Cardiac muscle cell (in vitro differentiated cells and primary cell): Measurements from ENCODE around the gene PARVB. TPM values are rescaled to one million over a fixed set of nuclear protein-coding genes. Genes with fewer than 3 reads are reported as not detected.

ENCODE experiments used
- DNase-seq, 2 donors: peaks; one replicate each; pipeline versions ENCODE4 v3.0.0 to v3.0.0-alpha.2; 2010 to 2017; ENCODE audit warnings: low read depth in 1 of 2, low spot score in 1 of 2
- H3K27ac ChIP-seq: fragments of 200-600 bp; sonication (generic); 2 replicates; pipeline ENCODE4 v1.5.1; 2016
- H3K27me3 ChIP-seq: fragments of 200-600 bp; sonication (generic); 2 replicates; pipeline ENCODE4 v1.6.0; 2016; ENCODE audit warnings: control low read depth
- H3K36me3 ChIP-seq: fragments of 200-600 bp; sonication (generic); 2 replicates; pipeline ENCODE4 v1.5.1; 2016; ENCODE audit warnings: control low read depth
- H3K4me1 ChIP-seq: fragments of 200-600 bp; sonication (generic); 2 replicates; pipeline ENCODE4 v1.8.1; 2017; ENCODE audit warnings: low read depth, mild to moderate bottlenecking, mixed run types
- H3K4me3 ChIP-seq: fragments of 200-600 bp; sonication (generic); 2 replicates; pipeline ENCODE4 v1.5.1; 2016; ENCODE audit warnings: mild to moderate bottlenecking
- H3K9me3 ChIP-seq: fragments of 200-600 bp; sonication (generic); 2 replicates; pipeline ENCODE4 v1.5.1; 2017; ENCODE audit warnings: low read depth, mild to moderate bottlenecking, control low read depth
- polyA plus RNA-seq: library from polyadenylated mRNA; unstranded; fragments of >200 nt; fragmentation: Nextera tagmentation; extraction: Ambion mirVana; gene quantifications from 2 replicates; pipeline ENCODE4 v1.2.1, GENCODE V29; 2016
- total RNA-seq: library from RNA; depleted of rRNA; stranded (reverse); fragments of >200 nt; gene quantifications from 2 replicates; pipeline ENCODE4 v1.2.3, GENCODE V29; 2016
- TF ChIP-seq, protein P1 (sequence below): IDR thresholded peaks from 2 replicates; pipeline ENCODE4 v1.5.1; 2012; ENCODE audit warnings: low read depth, mild to moderate bottlenecking, low read length

Gene PARVB
- total and polyA plus RNA-seq, 2 experiments from 2014 or later: 30.6 to 46.0 TPM

GRCh38 chr22:44175676-44176075 is 151.6 kb downstream of the PARVB start:
- TF ChIP-seq, protein P1, sequence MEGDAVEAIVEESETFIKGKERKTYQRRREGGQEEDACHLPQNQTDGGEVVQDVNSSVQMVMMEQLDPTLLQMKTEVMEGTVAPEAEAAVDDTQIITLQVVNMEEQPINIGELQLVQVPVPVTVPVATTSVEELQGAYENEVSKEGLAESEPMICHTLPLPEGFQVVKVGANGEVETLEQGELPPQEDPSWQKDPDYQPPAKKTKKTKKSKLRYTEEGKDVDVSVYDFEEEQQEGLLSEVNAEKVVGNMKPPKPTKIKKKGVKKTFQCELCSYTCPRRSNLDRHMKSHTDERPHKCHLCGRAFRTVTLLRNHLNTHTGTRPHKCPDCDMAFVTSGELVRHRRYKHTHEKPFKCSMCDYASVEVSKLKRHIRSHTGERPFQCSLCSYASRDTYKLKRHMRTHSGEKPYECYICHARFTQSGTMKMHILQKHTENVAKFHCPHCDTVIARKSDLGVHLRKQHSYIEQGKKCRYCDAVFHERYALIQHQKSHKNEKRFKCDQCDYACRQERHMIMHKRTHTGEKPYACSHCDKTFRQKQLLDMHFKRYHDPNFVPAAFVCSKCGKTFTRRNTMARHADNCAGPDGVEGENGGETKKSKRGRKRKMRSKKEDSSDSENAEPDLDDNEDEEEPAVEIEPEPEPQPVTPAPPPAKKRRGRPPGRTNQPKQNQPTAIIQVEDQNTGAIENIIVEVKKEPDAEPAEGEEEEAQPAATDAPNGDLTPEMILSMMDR: no peak
- H3K4me3 ChIP-seq: no peak overlapping the region
- no peaks in the 10 kb centered on the region for H3K27me3 ChIP-seq
- DNase-seq: no peak
- H3K9me3 ChIP-seq: no peaks in the 10 kb centered on the region
- no peaks in the 10 kb centered on the region for H3K36me3 ChIP-seq
- no peak overlapping the region for H3K27ac ChIP-seq
- no peaks in the 10 kb centered on the region for H3K4me1 ChIP-seq

- Histone ChIP-seq H3K9me3 (no peaks in the 10 kb centered on the region), H3K27ac (no peak overlapping the region), H3K4me3 (no peak overlapping the region), H3K36me3 (no peaks in the 10 kb centered on the region), H3K27me3 (no peaks in the 10 kb centered on the region), H3K4me1 (no peaks in the 10 kb centered on the region)
- TF ChIP-seq, protein P1: no peak
- DNase-seq: no peak
These were observed 155.3 kb downstream of the PARVB start for GRCh38 chr22:44179196-44179988.

DNA sequence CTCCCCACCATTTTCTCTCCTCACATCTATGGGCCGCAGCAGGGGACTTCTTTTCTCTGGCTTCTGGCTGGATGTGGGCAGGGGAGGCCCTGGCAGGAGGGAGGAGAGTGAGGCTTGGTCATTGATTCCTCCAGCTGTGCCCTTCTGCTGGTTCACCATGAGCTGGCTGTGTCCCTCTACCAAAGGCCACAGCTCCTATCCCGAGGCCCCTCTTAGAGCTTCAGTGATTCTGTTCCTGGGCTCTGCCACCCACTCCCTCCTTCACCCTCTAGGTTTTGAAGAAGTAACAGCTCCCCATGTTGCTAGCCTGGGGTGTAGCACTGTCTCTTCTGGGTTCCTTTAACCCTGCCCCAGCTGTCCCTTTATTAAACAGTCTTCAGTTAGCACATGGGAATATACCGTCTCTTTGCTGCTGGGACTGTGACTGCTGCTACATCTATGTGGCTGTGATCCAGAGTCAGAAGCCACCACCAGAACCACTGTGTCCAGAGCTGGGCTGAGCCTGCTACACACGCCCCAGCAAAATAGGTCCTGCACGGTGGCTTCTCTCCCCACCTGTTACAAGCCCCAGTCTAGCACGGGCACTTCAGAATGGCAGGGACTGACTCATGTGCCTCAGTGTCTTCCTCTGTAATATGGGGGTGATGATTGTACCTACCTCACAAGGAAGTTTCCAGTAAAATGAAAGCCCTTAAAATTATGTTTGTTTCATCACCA is 156.0 kb downstream of the PARVB start:
- no peak overlapping the region for H3K4me3 ChIP-seq
- no peak for DNase-seq
- no peaks in the 10 kb centered on the region for H3K27me3 ChIP-seq
- H3K4me1 ChIP-seq: no peaks in the 10 kb centered on the region
- TF ChIP-seq, protein P1: no peak
- H3K27ac ChIP-seq: no peak overlapping the region
- no peaks in the 10 kb centered on the region for H3K36me3 ChIP-seq
- H3K9me3 ChIP-seq: no peaks in the 10 kb centered on the region

GRCh38 chr22:44180706-44181032 is 156.6 kb downstream of the PARVB start, which contains the start of gene PARVG:
Gene PARVG (plus strand): TSS chr22:44180925. CDS start chr22:44183330, 2,405 bp downstream.
- Histone ChIP-seq H3K4me3 (no peak within 1 kb of the TSS), H3K27ac (no peak within 1 kb of the TSS), H3K27me3 (no peaks in the 10 kb centered on the region), H3K36me3 (no peaks in the 10 kb centered on the region), H3K9me3 (no peaks in the 10 kb centered on the region), H3K4me1 (no peaks in the 10 kb centered on the region)
- TF ChIP-seq, protein P1: no peak
- DNase-seq: peak in 1 of 2 donors; percentile 32

- H3K4me1 ChIP-seq: no peaks in the 10 kb centered on the region
- H3K27me3 ChIP-seq: no peaks in the 10 kb centered on the region
- TF ChIP-seq, protein P1: no peak
- H3K4me3 ChIP-seq: no peak overlapping the region
- H3K27ac ChIP-seq: no peak overlapping the region
- no peaks in the 10 kb centered on the region for H3K9me3 ChIP-seq
- DNase-seq: no peak
- no peaks in the 10 kb centered on the region for H3K36me3 ChIP-seq
These were observed 157.2 kb downstream of the PARVB start for GRCh38 chr22:44181033-44181911.
